Esophagus muscularis mucosa (tissue), 4 donors: ENCODE data around the gene ARHGEF40.

Experiments
- CTCF ChIP-seq, 3 experiments: fragments of 200-600 bp in 2 of 3; fragments of 450-650 bp in 1 of 3; sonication (generic) in 2 of 3; IDR thresholded peaks; one replicate each; pipeline ENCODE4 v1.5.1; 2017 to 2019; ENCODE audit warnings: antibody characterized with exemption in 3 of 3, mild to moderate bottlenecking in 2 of 3, moderate library complexity in 1 of 3
- EP300 ChIP-seq: sonication (generic); formaldehyde crosslinking; IDR thresholded peaks from one replicate; pipeline ENCODE4 v1.6.1; 2017; ENCODE audit warnings: antibody characterized with exemption
- POLR2A ChIP-seq: fragments of 450-650 bp; IDR thresholded peaks from one replicate; pipeline ENCODE4 v1.6.1; 2017; ENCODE audit warnings: antibody characterized with exemption, moderate library complexity, mild to moderate bottlenecking, low read depth
- POLR2AphosphoS5 ChIP-seq, 2 donors: sonication (generic); formaldehyde crosslinking; IDR thresholded peaks; one replicate each; pipeline ENCODE4 v1.6.1; 2017; ENCODE audit warnings: antibody characterized with exemption in 2 of 2

GRCh38 chr14:21053184-21054122, 16.7 kb upstream of the ARHGEF40 start:
- TF ChIP-seq CTCF (IDR thresholded peaks at IDR 0.05): no peak
- no peak for TF ChIP-seq POLR2A
- no peak for TF ChIP-seq POLR2AphosphoS5 (IDR thresholded peaks at IDR 0.05)
- no peak for TF ChIP-seq EP300
